HG03354 (cell line): ENCODE data around the gene USP21.

Experiments used
- ATAC-seq: cut with Tn5 transposase; IDR thresholded peaks from one replicate; pipeline ENCODE4 v1.9.1; 2021; ENCODE audit warnings: mild to moderate bottlenecking; ENCODE audit not compliant: unreplicated experiment, poor library complexity, severe bottlenecking

USP21 gene

GRCh38 chr1:161201836-161202712 is 42.8 kb downstream of the USP21 start, which contains the start of gene NDUFS2:
NDUFS2 (plus strand) TSS chr1:161202367; CDS start chr1:161202386, 19 bp downstream.
- ATAC-seq, result peak; percentile 98

GRCh38 chr1:161206411-161207140 is 47.3 kb downstream of the USP21 start:
- ATAC-seq, result no peak

- no peak for ATAC-seq
Observed at GRCh38 chr1:161207173-161207572, 47.9 kb downstream of the USP21 start.

- peak; percentile 79 for ATAC-seq
Observed at GRCh38 chr1:161209790-161210409, 50.6 kb downstream of the USP21 start.

- ATAC-seq, result no peak
Observed at GRCh38 chr1:161214369-161214768, 55.1 kb downstream of the USP21 start.

GRCh38 chr1:161215076-161215475 is 55.8 kb downstream of the USP21 start, which contains the start of gene FCER1G:
FCER1G (plus strand) TSS chr1:161215295; CDS start chr1:161215322, 27 bp downstream.
- ATAC-seq, result no peak
